ENCODE results near the gene NGEF. TPM values are rescaled to one million over a fixed set of nuclear protein-coding genes. Genes with fewer than 3 reads are reported as not detected.

NGEF gene
- total RNA-seq, 1 experiment from 2014 or later, result 1.9 TPM

- Histone ChIP-seq H3K79me1 (ENCODE audit: insufficient read depth, low read depth, low read length, poor library complexity, severe bottlenecking) (no peaks in the 10 kb centered on the region), H3K56ac (ENCODE audit: insufficient read length, low read depth, low read length) (no peak within 1 kb of the TSS), H3K79me2 (ENCODE audit: insufficient read depth, low read length) (no peaks in the 10 kb centered on the region), H3K23ac (ENCODE audit: insufficient read length, low read depth, low read length) (no peak within 1 kb of the TSS), H3K9ac (ENCODE audit: extremely low read depth, insufficient read length, low read length) (no peak within 1 kb of the TSS), H2BK120ac (ENCODE audit: low read depth, low read length, poor library complexity, severe bottlenecking) (no peak within 1 kb of the TSS), H2BK5ac (ENCODE audit: insufficient read length, low read length) (no peak within 1 kb of the TSS), H3T11ph (ENCODE audit: low read length) (no peak within 1 kb of the TSS), H3K27me3 (ENCODE audit: insufficient read depth, low read length) (no peaks in the 10 kb centered on the region), H2AFZ (ENCODE audit: low read length) (no peak within 1 kb of the TSS), H4K8ac (replicated peaks; ENCODE audit: insufficient read length, low read depth, low read length) (no peak within 1 kb of the TSS), H2BK20ac (ENCODE audit: low read depth, low read length, poor library complexity, severe bottlenecking) (no peak within 1 kb of the TSS), H4K91ac (ENCODE audit: insufficient read length, low read depth, low read length) (no peak within 1 kb of the TSS), H3K18ac (ENCODE audit: insufficient read length, low read depth, low read length) (no peak within 1 kb of the TSS), H3K4me1 (ENCODE audit: insufficient read depth, low read length) (no peaks in the 10 kb centered on the region), H3K4me2 (ENCODE audit: insufficient read depth, insufficient read length, low read length) (no peak within 1 kb of the TSS), H3K4ac (ENCODE audit: low read depth, low read length) (no peak within 1 kb of the TSS), H2AK5ac (ENCODE audit: insufficient read length, low read length) (no peak within 1 kb of the TSS), H3K23me2 (ENCODE audit: insufficient read length, low read depth, low read length, poor library complexity, severe bottlenecking) (no peaks in the 10 kb centered on the region), H4K20me1 (ENCODE audit: control insufficient read depth, insufficient read depth, insufficient read length) (no peaks in the 10 kb centered on the region), H4K5ac (ENCODE audit: insufficient read length, low read depth, low read length) (no peak within 1 kb of the TSS), H3K9me3 (ENCODE audit: control insufficient read depth, low read depth, low read length) (no peaks in the 10 kb centered on the region), H3K27ac (ENCODE audit: insufficient read length, low read depth, low read length) (no peak within 1 kb of the TSS), H2BK15ac (ENCODE audit: low read depth, low read length) (no peak within 1 kb of the TSS; the same call in 1 of the 2 replicates), H2BK12ac (ENCODE audit: insufficient read length, low read depth, low read length) (no peak within 1 kb of the TSS), H3K14ac (ENCODE audit: insufficient read depth, low read length) (no peak within 1 kb of the TSS; the same call in 1 of the 2 replicates)
- no peak for TF ChIP-seq CTCF (conservative IDR thresholded peaks at IDR 0.05)
- no peak for DNase-seq
- Mint-ChIP-seq H3K4me3 (no peak within 1 kb of the TSS), H3K27me3 (ENCODE audit: low read depth) (no peaks in the 10 kb centered on the region; the same call in 1 of the 2 replicates), H3K9me3 (peaks cover 0 to 3% of the 10 kb centered on the region in 2 experiments; a peak in 1 of 5 replicates), H3K4me1 (peaks cover 9 to 11% of the 10 kb centered on the region in 2 experiments), H3K27ac (peak within 1 kb of the TSS in 1 of 3 experiments; percentile 68; a peak in 2 of 7 replicates), H3K36me3 (ENCODE audit: insufficient read depth in 1 of 3, low read depth in 3 of 3) (peaks cover 0 to 4% (median 0%) of the 10 kb centered on the region in 3 experiments; a peak in 1 of 7 replicates)
- WGBS (ENCODE audit: extremely low coverage, insufficient read length, low lambda C conversion rate), result no CpG with 5 or more reads among the region's 13 CpGs
Observed at GRCh38 chr2:233032551-233033320, 19.7 kb upstream of the NGEF start, which contains the start of gene NEU2. TSS of gene NEU2 (plus strand) at chr2:233032672. CDS start at chr2:233032672, 0 bp downstream.

All from H9 (cell line).